H9 (cell line): ENCODE data around the gene APBA3. TPM values are rescaled to one million over a fixed set of nuclear protein-coding genes. Genes with fewer than 3 reads are reported as not detected.
A peak's percentile ranks its signal among the peaks of the same experiment; 100 is the strongest.

ENCODE experiments used
- DNase-seq: peaks from one replicate; pipeline ENCODE4 v3.0.0-alpha.2; 2017
- H2AFZ ChIP-seq: one replicate; pipeline ENCODE4 v1.6.1; 2013; ENCODE audit warnings: mild to moderate bottlenecking, low read length, control low read depth, moderate library complexity
- H2AK5ac ChIP-seq: 2 replicates; pipeline ENCODE4 v1.6.1; 2013; ENCODE audit warnings: low read length, control low read depth, mixed read lengths; ENCODE audit not compliant: insufficient read length
- H2BK120ac ChIP-seq: one replicate; pipeline ENCODE4 v1.6.1; 2013; ENCODE audit warnings: low read depth, mild to moderate bottlenecking, low read length, control low read depth, inconsistent platforms; ENCODE audit not compliant: poor library complexity, severe bottlenecking
- H2BK12ac ChIP-seq: 2 replicates; pipeline ENCODE4 v1.6.1; 2013; ENCODE audit warnings: low read length, control low read depth, mixed read lengths, low read depth; ENCODE audit not compliant: insufficient read length
- H2BK15ac ChIP-seq: 2 replicates; pipeline ENCODE4 v1.6.1; 2013; ENCODE audit warnings: low read depth, low read length, control low read depth
- H2BK20ac ChIP-seq: one replicate; pipeline ENCODE4 v1.6.1; 2013; ENCODE audit warnings: low read depth, mild to moderate bottlenecking, low read length, control low read depth, inconsistent platforms; ENCODE audit not compliant: poor library complexity, severe bottlenecking
- H2BK5ac ChIP-seq: 2 replicates; pipeline ENCODE4 v1.6.1; 2013; ENCODE audit warnings: low read length, control low read depth, mixed read lengths; ENCODE audit not compliant: insufficient read length
- H3K14ac ChIP-seq: 2 replicates; pipeline ENCODE4 v1.6.1; 2013; ENCODE audit warnings: low read length, control low read depth; ENCODE audit not compliant: insufficient read depth
- H3K18ac ChIP-seq: 2 replicates; pipeline ENCODE4 v1.6.1; 2013; ENCODE audit warnings: low read depth, mild to moderate bottlenecking, mixed read lengths, low read length, control low read depth; ENCODE audit not compliant: insufficient read length
- H3K23ac ChIP-seq: 2 replicates; pipeline ENCODE4 v1.6.1; 2013; ENCODE audit warnings: low read length, control low read depth, mixed read lengths, low read depth; ENCODE audit not compliant: insufficient read length
- H3K23me2 ChIP-seq: 2 replicates; pipeline ENCODE4 v1.6.1; 2013; ENCODE audit warnings: low read depth, mild to moderate bottlenecking, mixed read lengths, low read length, control low read depth; ENCODE audit not compliant: insufficient read length, poor library complexity, severe bottlenecking
- H3K27ac ChIP-seq: 2 replicates; pipeline ENCODE4 v1.5.1; 2013; ENCODE audit warnings: low read length, control low read depth, mixed read lengths, low read depth; ENCODE audit not compliant: insufficient read length
- H3K27me3 ChIP-seq: 2 replicates; pipeline ENCODE4 v1.6.1; 2013; ENCODE audit warnings: low read length, control low read depth, inconsistent platforms; ENCODE audit not compliant: insufficient read depth
- H3K4ac ChIP-seq: 2 replicates; pipeline ENCODE4 v1.6.1; 2013; ENCODE audit warnings: low read depth, mild to moderate bottlenecking, control low read depth, inconsistent platforms, low read length, moderate library complexity
- H3K4me1 ChIP-seq: 2 replicates; pipeline ENCODE4 v1.6.1; 2013; ENCODE audit warnings: low read length, control low read depth, inconsistent platforms; ENCODE audit not compliant: insufficient read depth
- H3K4me2 ChIP-seq: 2 replicates; pipeline ENCODE4 v1.6.1; 2013; ENCODE audit warnings: low read length, control low read depth, mixed read lengths; ENCODE audit not compliant: insufficient read length, insufficient read depth
- H3K56ac ChIP-seq: 2 replicates; pipeline ENCODE4 v1.6.1; 2013; ENCODE audit warnings: low read depth, mild to moderate bottlenecking, mixed read lengths, low read length, control low read depth; ENCODE audit not compliant: insufficient read length
- H3K79me1 ChIP-seq: 2 replicates; pipeline ENCODE4 v1.6.1; 2013; ENCODE audit warnings: low read depth, mild to moderate bottlenecking, moderate library complexity, low read length, control low read depth, inconsistent platforms; ENCODE audit not compliant: insufficient read depth, poor library complexity, severe bottlenecking
- H3K79me2 ChIP-seq: 2 replicates; pipeline ENCODE4 v1.6.1; 2013; ENCODE audit warnings: low read length, control low read depth, inconsistent platforms; ENCODE audit not compliant: insufficient read depth
- H3K9ac ChIP-seq: 2 replicates; pipeline ENCODE4 v1.6.1; 2013; ENCODE audit warnings: low read length, control low read depth, mixed read lengths; ENCODE audit not compliant: insufficient read length; ENCODE audit errors: extremely low read depth
- H3K9me3 ChIP-seq: one replicate; pipeline ENCODE4 v1.6.1; 2013; ENCODE audit warnings: low read depth, low read length, inconsistent platforms; ENCODE audit not compliant: control insufficient read depth
- H3T11ph ChIP-seq: one replicate; pipeline ENCODE4 v1.6.1; 2013; ENCODE audit warnings: mild to moderate bottlenecking, low read length, control low read depth, inconsistent platforms
- H4K20me1 ChIP-seq: one replicate; pipeline ENCODE4 v1.6.1; 2013; ENCODE audit not compliant: control insufficient read depth, insufficient read length, insufficient read depth
- H4K5ac ChIP-seq: 2 replicates; pipeline ENCODE4 v1.6.1; 2013; ENCODE audit warnings: low read depth, mild to moderate bottlenecking, mixed read lengths, low read length, control low read depth; ENCODE audit not compliant: insufficient read length
- H4K8ac ChIP-seq: replicated peaks from 2 replicates; pipeline ENCODE4 v1.6.1; 2013; ENCODE audit warnings: low read length, control low read depth, mixed read lengths, low read depth; ENCODE audit not compliant: insufficient read length
- H4K91ac ChIP-seq: 2 replicates; pipeline ENCODE4 v1.6.1; 2013; ENCODE audit warnings: low read depth, mild to moderate bottlenecking, moderate library complexity, mixed read lengths, low read length, control low read depth; ENCODE audit not compliant: insufficient read length
- H3K27ac Mint-ChIP-seq, 3 experiments: 2 replicates in 2 of 3; 3 replicates in 1 of 3; pipeline ENCODE4 v1.8.0; 2020 to 2021; ENCODE audit warnings: mixed read lengths in 3 of 3, mild to moderate bottlenecking in 1 of 3, moderate library complexity in 1 of 3
- H3K27me3 Mint-ChIP-seq: 2 replicates; pipeline ENCODE4 v1.8.0; 2021; ENCODE audit warnings: low read depth, mild to moderate bottlenecking, moderate library complexity, mixed read lengths
- H3K36me3 Mint-ChIP-seq, 3 experiments: 2 replicates in 2 of 3; 3 replicates in 1 of 3; pipeline ENCODE4 v1.8.0; 2020 to 2021; ENCODE audit warnings: low read depth in 3 of 3, mixed read lengths in 3 of 3; ENCODE audit not compliant: insufficient read depth in 1 of 3
- H3K4me1 Mint-ChIP-seq, 2 experiments: 2 replicates each; pipeline ENCODE4 v1.8.0; 2020; ENCODE audit warnings: mixed read lengths in 2 of 2
- H3K4me3 Mint-ChIP-seq, 2 experiments: 2 replicates in 1 of 2; 3 replicates in 1 of 2; pipeline ENCODE4 v1.8.0; 2020 to 2021; ENCODE audit warnings: mild to moderate bottlenecking in 2 of 2, mixed read lengths in 2 of 2, moderate library complexity in 1 of 2
- H3K9me3 Mint-ChIP-seq, 2 experiments: 2 replicates in 1 of 2; 3 replicates in 1 of 2; pipeline ENCODE4 v1.8.0; 2020; ENCODE audit warnings: mild to moderate bottlenecking in 2 of 2, mixed read lengths in 2 of 2, moderate library complexity in 1 of 2
- WGBS: extraction: QIAGEN DNeasy Blood & Tissue Kit; methylation state at CpG from one replicate; pipeline ENCODE4 v1.1.7; 2013; ENCODE audit warnings: missing lambda C conversion rate, low lambda C conversion rate, mixed read lengths; ENCODE audit not compliant: insufficient read length; ENCODE audit errors: extremely low coverage; 5-methylcytosine and 5-hydroxymethylcytosine counted together
- total RNA-seq: library from RNA; stranded (reverse); gene quantifications from 2 replicates; pipeline ENCODE4 v1.2.1, GENCODE V29; 2021
- TF ChIP-seq, protein P1 (sequence below): fragments of 200-600 bp; sonication (generic); conservative IDR thresholded peaks from 3 replicates; pipeline ENCODE4 v1.8.0; 2021; ENCODE audit warnings: antibody characterized with exemption, mild to moderate bottlenecking

Gene APBA3
- total RNA-seq, 1 experiment from 2014 or later, result 21.8 TPM

DNA sequence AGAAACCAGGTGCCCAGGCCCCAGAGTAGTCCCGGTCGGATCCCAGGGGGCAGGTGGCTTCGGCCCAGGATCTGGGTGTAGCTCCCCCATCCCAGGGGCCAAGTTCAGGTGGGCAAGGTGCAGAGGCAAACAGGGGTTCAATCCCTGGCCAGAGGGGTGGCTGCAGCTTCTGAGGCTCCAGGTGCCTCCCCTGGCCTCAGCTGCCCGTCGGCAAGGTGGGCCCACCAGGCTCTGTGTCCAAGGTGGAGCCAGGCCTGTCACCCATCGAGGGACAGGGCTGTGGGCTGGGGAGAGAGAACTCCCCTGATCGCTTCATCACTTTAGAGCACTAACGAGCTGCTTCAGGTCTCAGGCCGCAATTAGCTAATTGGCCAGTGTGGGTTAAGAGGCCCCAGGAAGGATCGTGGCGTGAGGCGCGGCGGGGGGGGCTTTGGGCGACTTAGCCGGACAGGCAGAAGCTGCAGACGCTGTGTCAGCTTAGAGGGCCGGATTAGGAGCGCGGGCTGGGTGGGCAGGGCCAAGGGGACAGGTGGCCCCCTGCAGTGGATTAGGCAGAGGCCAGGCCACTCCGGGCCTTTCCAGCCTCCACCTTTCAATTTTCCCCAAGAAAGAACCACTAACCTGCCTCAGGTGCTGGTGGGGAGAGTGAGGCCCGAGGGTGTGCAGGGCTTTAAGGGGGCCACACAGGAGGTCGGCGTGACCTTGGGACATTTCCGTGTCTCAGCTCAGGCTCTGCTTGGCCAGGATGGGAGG is 13.3 kb upstream of the APBA3 start:
- Histone ChIP-seq H3K9me3 (no peaks in the 10 kb centered on the region), H4K91ac (no peak overlapping the region), H3K56ac (no peak overlapping the region), H4K20me1 (no peaks in the 10 kb centered on the region), H2AFZ (no peak overlapping the region), H3K27me3 (no peaks in the 10 kb centered on the region), H2BK15ac (no peak overlapping the region), H3K14ac (no peak overlapping the region), H3K23me2 (no peaks in the 10 kb centered on the region), H3K23ac (no peak overlapping the region), H3K27ac (no peak overlapping the region), H3K79me1 (no peaks in the 10 kb centered on the region), H2BK12ac (no peak overlapping the region), H3K18ac (no peak overlapping the region), H2BK5ac (no peak overlapping the region), H3K79me2 (no peaks in the 10 kb centered on the region), H3T11ph (no peak overlapping the region), H2BK120ac (no peak overlapping the region), H3K4me1 (no peaks in the 10 kb centered on the region), H2BK20ac (no peak overlapping the region), H2AK5ac (no peak overlapping the region), H4K5ac (no peak overlapping the region), H4K8ac (no peak overlapping the region), H3K9ac (no peak overlapping the region), H3K4ac (no peak overlapping the region), H3K4me2 (no peak overlapping the region)
- peak; percentile 22 for DNase-seq
- TF ChIP-seq, protein P1, sequence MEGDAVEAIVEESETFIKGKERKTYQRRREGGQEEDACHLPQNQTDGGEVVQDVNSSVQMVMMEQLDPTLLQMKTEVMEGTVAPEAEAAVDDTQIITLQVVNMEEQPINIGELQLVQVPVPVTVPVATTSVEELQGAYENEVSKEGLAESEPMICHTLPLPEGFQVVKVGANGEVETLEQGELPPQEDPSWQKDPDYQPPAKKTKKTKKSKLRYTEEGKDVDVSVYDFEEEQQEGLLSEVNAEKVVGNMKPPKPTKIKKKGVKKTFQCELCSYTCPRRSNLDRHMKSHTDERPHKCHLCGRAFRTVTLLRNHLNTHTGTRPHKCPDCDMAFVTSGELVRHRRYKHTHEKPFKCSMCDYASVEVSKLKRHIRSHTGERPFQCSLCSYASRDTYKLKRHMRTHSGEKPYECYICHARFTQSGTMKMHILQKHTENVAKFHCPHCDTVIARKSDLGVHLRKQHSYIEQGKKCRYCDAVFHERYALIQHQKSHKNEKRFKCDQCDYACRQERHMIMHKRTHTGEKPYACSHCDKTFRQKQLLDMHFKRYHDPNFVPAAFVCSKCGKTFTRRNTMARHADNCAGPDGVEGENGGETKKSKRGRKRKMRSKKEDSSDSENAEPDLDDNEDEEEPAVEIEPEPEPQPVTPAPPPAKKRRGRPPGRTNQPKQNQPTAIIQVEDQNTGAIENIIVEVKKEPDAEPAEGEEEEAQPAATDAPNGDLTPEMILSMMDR, result no peak
- no CpG with 5 or more reads among the region's 25 CpGs for WGBS
- Mint-ChIP-seq H3K4me1 (peaks cover 7 to 18% of the 10 kb centered on the region in 2 experiments), H3K4me3 (no peak overlapping the region), H3K36me3 (no peaks in the 10 kb centered on the region; a peak in 2 of 7 replicates), H3K27ac (no peak overlapping the region), H3K9me3 (no peaks in the 10 kb centered on the region), H3K27me3 (no peaks in the 10 kb centered on the region; the same call in 1 of the 2 replicates)
